ENCODE measurements around the gene CEP162. TPM values are rescaled to one million over a fixed set of nuclear protein-coding genes. Genes with fewer than 3 reads are reported as not detected.
A peak's percentile ranks its signal among the peaks of the same experiment; 100 is the strongest.

Gene CEP162, protein sequence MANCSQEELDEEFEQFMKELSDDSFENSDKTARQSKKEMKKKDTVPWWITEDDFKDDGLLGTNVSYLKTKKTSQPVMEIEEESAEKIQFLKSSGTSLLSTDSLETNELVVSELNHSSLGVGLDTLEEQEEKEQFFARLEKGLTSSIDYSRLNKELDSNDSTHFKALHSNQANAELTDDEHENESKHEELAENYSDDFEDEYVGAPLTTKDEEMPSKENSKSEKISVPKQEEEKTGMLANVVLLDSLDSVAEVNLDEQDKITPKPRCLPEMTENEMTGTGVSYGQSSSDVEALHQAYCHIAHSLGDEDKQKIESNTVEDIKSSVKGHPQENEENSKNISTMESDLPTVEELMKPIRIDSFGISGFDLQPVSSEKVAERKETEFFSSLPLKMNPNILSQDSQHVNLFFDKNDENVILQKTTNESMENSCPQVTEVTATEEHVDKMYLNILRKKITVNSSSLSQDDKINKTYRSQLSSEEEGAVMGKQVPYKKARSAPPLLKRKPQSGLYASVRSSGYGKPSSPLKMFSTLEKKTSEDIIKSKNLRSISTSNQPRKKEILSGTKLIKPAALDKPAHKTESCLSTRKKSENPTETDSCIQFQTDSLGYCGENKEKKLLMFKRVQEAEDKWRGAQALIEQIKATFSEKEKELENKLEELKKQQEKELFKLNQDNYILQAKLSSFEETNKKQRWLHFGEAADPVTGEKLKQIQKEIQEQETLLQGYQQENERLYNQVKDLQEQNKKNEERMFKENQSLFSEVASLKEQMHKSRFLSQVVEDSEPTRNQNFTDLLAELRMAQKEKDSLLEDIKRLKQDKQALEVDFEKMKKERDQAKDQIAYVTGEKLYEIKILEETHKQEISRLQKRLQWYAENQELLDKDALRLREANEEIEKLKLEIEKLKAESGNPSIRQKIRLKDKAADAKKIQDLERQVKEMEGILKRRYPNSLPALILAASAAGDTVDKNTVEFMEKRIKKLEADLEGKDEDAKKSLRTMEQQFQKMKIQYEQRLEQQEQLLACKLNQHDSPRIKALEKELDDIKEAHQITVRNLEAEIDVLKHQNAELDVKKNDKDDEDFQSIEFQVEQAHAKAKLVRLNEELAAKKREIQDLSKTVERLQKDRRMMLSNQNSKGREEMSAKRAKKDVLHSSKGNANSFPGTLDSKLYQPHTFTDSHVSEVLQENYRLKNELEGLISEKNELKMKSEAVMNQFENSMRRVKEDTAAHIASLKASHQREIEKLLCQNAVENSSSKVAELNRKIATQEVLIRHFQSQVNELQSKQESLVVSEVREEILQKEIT (N-terminal part only)
- 6.8 and 7.3 TPM in 2 replicates for total RNA-seq (2022)
- percentile 62 among the genes with signal in this experiment for Bru-seq, nascent RNA
- BruChase-seq, experiment 1, labeled RNA remaining after a 2-hour chase = percentile 62 among the genes with signal in this experiment
- BruChase-seq, experiment 2, labeled RNA remaining after a 6-hour chase = percentile 54 among the genes with signal in this experiment
- long read RNA-seq, full-length matches to known transcripts = 3 of 4 reads
- long read RNA-seq, partial matches to known transcripts = 0 of 4 reads
- long read RNA-seq, other reads (novel, unspliced or antisense) = 1 of 4 reads

DNA sequence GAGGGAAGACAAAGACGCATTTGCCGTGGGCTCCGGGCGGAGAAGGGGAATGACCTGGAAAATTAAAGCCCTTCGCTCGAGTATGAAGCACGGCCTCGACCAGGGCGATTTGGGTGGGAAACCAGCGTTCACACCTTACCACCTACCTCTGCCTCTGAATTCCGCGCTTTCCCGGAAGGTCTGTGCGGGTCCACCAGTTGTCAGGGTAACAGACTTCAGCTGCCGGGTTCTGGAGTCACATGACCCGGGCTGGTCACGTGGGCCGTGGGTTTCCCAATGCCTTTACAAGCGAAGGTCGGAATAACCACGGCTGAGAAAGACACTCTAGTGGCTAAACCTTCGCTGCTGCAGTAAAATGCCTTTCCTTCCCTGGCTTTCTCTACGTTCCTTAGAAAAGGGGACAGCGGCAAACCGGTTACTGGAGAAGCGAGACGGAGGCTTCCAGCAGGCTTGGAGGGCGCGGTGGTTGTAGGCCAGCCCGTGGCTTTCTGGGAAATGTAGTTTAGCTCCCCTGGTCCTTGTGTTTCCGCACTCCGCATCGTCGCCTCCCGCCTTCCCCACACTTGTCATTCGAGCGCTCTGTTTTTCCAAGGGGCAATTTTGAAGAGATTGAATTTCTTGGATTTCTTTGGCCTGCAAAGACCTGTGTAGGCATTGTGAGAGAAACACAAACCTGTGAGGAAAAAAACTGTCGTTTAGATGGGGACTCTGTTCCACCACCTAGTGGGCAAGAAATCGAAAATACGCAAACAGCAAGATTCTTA lies at the start of gene CEP162:
TSS of gene CEP162 (minus strand) at position 210 of the 764 bp plus-strand sequence. CDS start 1,250 bp downstream, outside the sequence.
- Histone ChIP-seq H3K4me1 (0 out of 2 replicates have a peak, but pooled peaks cover 4% of the 10 kb centered on the region), H3K27me3 (replicated peaks; ENCODE audit: control insufficient read depth, insufficient read depth, low read length) (no peaks in the 10 kb centered on the region), H3K4me3 (ENCODE audit: low read depth, low read length) (peak within 1 kb of the TSS; percentile 50), H3K9me3 (no peaks in the 10 kb centered on the region), H3K36me3 (ENCODE audit: control insufficient read depth, insufficient read depth, low read length) (no peaks in the 10 kb centered on the region)
- no TSS peak for BruUV-seq (replicated peaks)
- DNase-seq = peak; percentile 85 to 88
- intact Hi-C loops (cut with micrococcal nuclease; ENCODE audit: unreplicated experiment) = loop anchor here (1.0 to 5.0 kb wide), 3 partner anchors 195 to 1096 kb away; partner anchors contain the start of gene MRAP2
- H3K4me1 Mint-ChIP-seq (ENCODE audit: low read depth, unreplicated experiment) = peaks cover 6% of the 10 kb centered on the region
- no peaks in the 10 kb centered on the region for H3K27me3 Mint-ChIP-seq (ENCODE audit: insufficient read depth, unreplicated experiment)
- ChIA-PET POLR2A (no interaction called here), CTCF (interaction anchor here (0.6 to 1.0 kb wide), 4 partner anchors 17 to 1096 kb away, joined by 3 to 6 read pairs (median 3); no protein-coding TSS in a partner anchor)
- TF ChIP-seq, protein P1, sequence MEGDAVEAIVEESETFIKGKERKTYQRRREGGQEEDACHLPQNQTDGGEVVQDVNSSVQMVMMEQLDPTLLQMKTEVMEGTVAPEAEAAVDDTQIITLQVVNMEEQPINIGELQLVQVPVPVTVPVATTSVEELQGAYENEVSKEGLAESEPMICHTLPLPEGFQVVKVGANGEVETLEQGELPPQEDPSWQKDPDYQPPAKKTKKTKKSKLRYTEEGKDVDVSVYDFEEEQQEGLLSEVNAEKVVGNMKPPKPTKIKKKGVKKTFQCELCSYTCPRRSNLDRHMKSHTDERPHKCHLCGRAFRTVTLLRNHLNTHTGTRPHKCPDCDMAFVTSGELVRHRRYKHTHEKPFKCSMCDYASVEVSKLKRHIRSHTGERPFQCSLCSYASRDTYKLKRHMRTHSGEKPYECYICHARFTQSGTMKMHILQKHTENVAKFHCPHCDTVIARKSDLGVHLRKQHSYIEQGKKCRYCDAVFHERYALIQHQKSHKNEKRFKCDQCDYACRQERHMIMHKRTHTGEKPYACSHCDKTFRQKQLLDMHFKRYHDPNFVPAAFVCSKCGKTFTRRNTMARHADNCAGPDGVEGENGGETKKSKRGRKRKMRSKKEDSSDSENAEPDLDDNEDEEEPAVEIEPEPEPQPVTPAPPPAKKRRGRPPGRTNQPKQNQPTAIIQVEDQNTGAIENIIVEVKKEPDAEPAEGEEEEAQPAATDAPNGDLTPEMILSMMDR (IDR thresholded peaks at IDR 0.05; ENCODE audit: insufficient read depth in 1 of 2, low read depth in 1 of 2, low read length in 1 of 2, severe bottlenecking in 1 of 2, unreplicated experiment in 1 of 2) = peak; percentile 57 to 62
- H3K9me3 Mint-ChIP-seq (ENCODE audit: unreplicated experiment) = no peaks in the 10 kb centered on the region
- peaks cover 11% of the 10 kb centered on the region for H3K36me3 Mint-ChIP-seq (ENCODE audit: insufficient read depth, unreplicated experiment)
- H3K27ac Mint-ChIP-seq (ENCODE audit: unreplicated experiment) = peak within 1 kb of the TSS; percentile 64
- H3K4me3 Mint-ChIP-seq (ENCODE audit: unreplicated experiment) = peak within 1 kb of the TSS; percentile 86

DNA sequence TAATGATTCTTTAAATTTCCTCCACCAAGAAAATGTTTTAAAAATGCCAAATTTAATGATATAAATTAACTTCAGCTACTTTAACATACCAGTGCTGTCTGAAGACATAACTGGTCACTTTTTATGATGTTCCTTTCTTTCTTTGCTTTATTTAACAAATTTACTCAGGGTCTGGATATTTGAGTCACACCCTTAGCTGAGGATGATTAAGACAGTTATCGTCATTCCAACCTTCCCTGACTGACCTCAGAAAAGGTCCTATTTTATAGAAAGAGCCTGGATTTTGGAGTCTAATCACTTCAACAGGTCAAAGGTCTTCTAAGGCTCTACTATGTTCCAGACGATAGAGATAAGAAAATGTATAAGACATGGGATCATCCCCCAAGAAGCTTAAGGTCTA lies 47.4 kb upstream of the CEP162 start:
- Mint-ChIP-seq H3K27me3 (ENCODE audit: insufficient read depth, unreplicated experiment) (no peaks in the 10 kb centered on the region), H3K27ac (ENCODE audit: unreplicated experiment) (no peak overlapping the region), H3K9me3 (ENCODE audit: unreplicated experiment) (no peaks in the 10 kb centered on the region), H3K36me3 (ENCODE audit: insufficient read depth, unreplicated experiment) (no peaks in the 10 kb centered on the region), H3K4me1 (ENCODE audit: low read depth, unreplicated experiment) (peaks cover 23% of the 10 kb centered on the region), H3K4me3 (ENCODE audit: unreplicated experiment) (no peak overlapping the region)
- BruUV-seq (replicated peaks) = no TSS peak
- Histone ChIP-seq H3K27me3 (replicated peaks; ENCODE audit: control insufficient read depth, insufficient read depth, low read length) (no peaks in the 10 kb centered on the region), H3K4me1 (peaks cover 13% of the 10 kb centered on the region), H3K4me3 (ENCODE audit: low read depth, low read length) (no peak overlapping the region), H3K36me3 (ENCODE audit: control insufficient read depth, insufficient read depth, low read length) (no peaks in the 10 kb centered on the region; the same call in 1 of the 2 replicates), H3K9me3 (no peaks in the 10 kb centered on the region)
- TF ChIP-seq, protein P1 (IDR thresholded peaks at IDR 0.05; ENCODE audit: insufficient read depth in 1 of 2, low read depth in 1 of 2, low read length in 1 of 2, severe bottlenecking in 1 of 2, unreplicated experiment in 1 of 2) = no peak
- ChIA-PET POLR2A (no interaction called here), CTCF (no interaction called here)
- no peak for DNase-seq
- intact Hi-C loops (cut with micrococcal nuclease; ENCODE audit: unreplicated experiment) = loop anchor here (5.0 kb wide), 1 partner anchor 77 kb away; no protein-coding TSS in a partner anchor

Measured in Caco-2 (cell line).